H1 (cell line): ENCODE data around the gene ADCY6. TPM values are rescaled to one million over a fixed set of nuclear protein-coding genes. Genes with fewer than 3 reads are reported as not detected.

ENCODE experiments used
- CTCF ChIA-PET: fragments of 300-600 bp; sonication (Branson Sonifier 250); formaldehyde crosslinking; loops from one replicate; lab custom pipeline; 2021; ENCODE audit not compliant: partially characterized antibody; lab: Charles Lee
- POLR2A ChIA-PET: fragments of 300-600 bp; sonication (Branson Sonifier 250); formaldehyde crosslinking; loops from one replicate; lab custom pipeline; 2021; ENCODE audit warnings: inconsistent platforms; ENCODE audit not compliant: partially characterized antibody; lab: Charles Lee
- DNase-seq, 2 experiments: peaks; one replicate each; pipeline versions ENCODE4 v3.0.0 to v3.0.0-alpha.2; 2010 to 2022; ENCODE audit warnings: low spot score in 2 of 2, low read depth in 1 of 2, mixed read lengths in 1 of 2
- FAIRE-seq: peaks from 2 replicates; lab custom pipeline; 2011; peaks lifted over from hg19 to GRCh38; lab: Jason Lieb, UNC
- H2AFZ ChIP-seq: 2 replicates; pipeline ENCODE4 v1.8.1; 2012; ENCODE audit warnings: low read length, inconsistent platforms
- H2AK5ac ChIP-seq: 2 replicates; pipeline ENCODE4 v1.6.1; 2013; ENCODE audit warnings: low read depth, low read length
- H2BK120ac ChIP-seq: replicated peaks from 2 replicates; pipeline ENCODE3; 2013; ENCODE audit warnings: low read depth, low read length, inconsistent platforms
- H2BK12ac ChIP-seq: 2 replicates; pipeline ENCODE4 v1.6.1; 2013; ENCODE audit warnings: low read depth, low read length
- H2BK15ac ChIP-seq: 2 replicates; pipeline ENCODE4 v1.6.1; 2013; ENCODE audit warnings: low read length
- H2BK20ac ChIP-seq: 2 replicates; pipeline ENCODE4 v1.6.1; 2013; ENCODE audit warnings: low read length
- H2BK5ac ChIP-seq: 2 replicates; pipeline ENCODE4 v1.6.1; 2013; ENCODE audit warnings: low read depth, low read length
- H3K14ac ChIP-seq: 2 replicates; pipeline ENCODE4 v1.6.1; 2013; ENCODE audit warnings: inconsistent platforms; ENCODE audit not compliant: insufficient read length
- H3K18ac ChIP-seq: 2 replicates; pipeline ENCODE4 v1.6.1; 2013; ENCODE audit warnings: low read length; ENCODE audit errors: extremely low read depth
- H3K23ac ChIP-seq: 2 replicates; pipeline ENCODE4 v1.6.1; 2013; ENCODE audit warnings: inconsistent platforms; ENCODE audit not compliant: insufficient read length
- H3K23me2 ChIP-seq: 2 replicates; pipeline ENCODE4 v1.6.1; 2013; ENCODE audit warnings: low read depth, low read length
- H3K27ac ChIP-seq: 2 replicates; pipeline ENCODE4 v1.6.1; 2011; ENCODE audit warnings: low read depth, low read length, inconsistent platforms
- H3K27me3 ChIP-seq, 4 experiments: replicated peaks in 1 of 4; 1 replicate in 1 of 4; 2 replicates in 3 of 4; pipeline versions ENCODE4 v1.6.1 to v1.8.1; 2011 to 2013; ENCODE audit warnings: low read length in 3 of 4, mild to moderate bottlenecking in 3 of 4, inconsistent platforms in 2 of 4, mixed read lengths in 2 of 4, moderate library complexity in 1 of 4; ENCODE audit not compliant: control insufficient read depth in 3 of 4, insufficient read depth in 3 of 4; ENCODE audit errors: extremely low read depth in 1 of 4
- H3K36me3 ChIP-seq, 4 experiments: 2 replicates each; pipeline versions ENCODE4 v1.6.1 to v1.8.1; 2011 to 2013; ENCODE audit warnings: mild to moderate bottlenecking in 4 of 4, low read length in 3 of 4, moderate library complexity in 2 of 4, control low read depth in 1 of 4, inconsistent platforms in 1 of 4; ENCODE audit not compliant: insufficient read depth in 4 of 4, control insufficient read depth in 2 of 4
- H3K4ac ChIP-seq: replicated peaks from 2 replicates; pipeline ENCODE3; 2013; ENCODE audit warnings: low read length, low read depth, mixed read lengths, inconsistent platforms; ENCODE audit not compliant: insufficient read length
- H3K4me1 ChIP-seq, 4 experiments: replicated peaks in 1 of 4; 1 replicate in 1 of 4; 2 replicates in 3 of 4; pipeline versions ENCODE4 v1.6.1 to v1.8.1; 2011 to 2013; ENCODE audit warnings: low read length in 3 of 4, inconsistent platforms in 2 of 4, mixed read lengths in 1 of 4; ENCODE audit not compliant: insufficient read depth in 4 of 4, control insufficient read depth in 3 of 4
- H3K4me2 ChIP-seq, 2 experiments: 2 replicates each; pipeline versions ENCODE4 v1.6.1 to v1.8.1; 2011 to 2013; ENCODE audit warnings: low read depth in 2 of 2, low read length in 2 of 2, control low read depth in 1 of 2, inconsistent platforms in 1 of 2, mild to moderate bottlenecking in 1 of 2; ENCODE audit not compliant: insufficient read depth in 1 of 2
- H3K4me3 ChIP-seq, 4 experiments: fragments of 200-600, 300-600 bp in 1 of 4; sonication (generic), shearing (Covaris generic), sonication (Bioruptor Twin) in 1 of 4; 2 replicates each; pipeline versions ENCODE4 v1.5.1 to v1.8.1; 2011 to 2016; ENCODE audit warnings: low read length in 4 of 4, low read depth in 3 of 4, control low read depth in 2 of 4, inconsistent platforms in 2 of 4, mild to moderate bottlenecking in 2 of 4, mixed read lengths in 1 of 4, moderate library complexity in 1 of 4; ENCODE audit not compliant: insufficient read depth in 2 of 4; ENCODE audit errors: extremely low read depth in 1 of 4
- H3K56ac ChIP-seq: replicated peaks from 2 replicates; pipeline ENCODE3; 2013; ENCODE audit warnings: low read depth, mild to moderate bottlenecking, mixed read lengths, low read length, inconsistent platforms; ENCODE audit not compliant: insufficient read length
- H3K79me1 ChIP-seq: 2 replicates; pipeline ENCODE4 v1.6.1; 2013; ENCODE audit warnings: low read depth, low read length, control low read depth
- H3K79me2 ChIP-seq, 2 experiments: 2 replicates each; pipeline versions ENCODE4 v1.6.1 to v1.8.1; 2012 to 2013; ENCODE audit warnings: low read length in 2 of 2, mild to moderate bottlenecking in 2 of 2, inconsistent platforms in 1 of 2; ENCODE audit not compliant: insufficient read depth in 2 of 2, control insufficient read depth in 1 of 2
- H3K9ac ChIP-seq, 4 experiments: replicated peaks in 1 of 4; 1 replicate in 1 of 4; 2 replicates in 3 of 4; pipeline versions ENCODE4 v1.6.1 to v1.8.1; 2011 to 2013; ENCODE audit warnings: low read depth in 3 of 4, low read length in 3 of 4, control low read depth in 2 of 4, mild to moderate bottlenecking in 2 of 4, moderate library complexity in 2 of 4, inconsistent platforms in 1 of 4; ENCODE audit errors: extremely low read depth in 1 of 4
- H3K9me3 ChIP-seq, 2 experiments: 2 replicates each; pipeline versions ENCODE4 v1.6.1 to v1.8.1; 2012 to 2013; ENCODE audit warnings: mild to moderate bottlenecking in 2 of 2, moderate library complexity in 2 of 2, control low read depth in 1 of 2, inconsistent platforms in 1 of 2, low read depth in 1 of 2, low read length in 1 of 2, mixed read lengths in 1 of 2; ENCODE audit not compliant: insufficient read depth in 2 of 2
- H4K20me1 ChIP-seq, 2 experiments: replicated peaks in 1 of 2; 2 replicates each; pipeline versions ENCODE3 to v1.8.1; 2011 to 2013; ENCODE audit warnings: inconsistent platforms in 2 of 2, low read length in 2 of 2, mild to moderate bottlenecking in 1 of 2; ENCODE audit not compliant: insufficient read depth in 2 of 2, control insufficient read depth in 1 of 2
- H4K5ac ChIP-seq: 2 replicates; pipeline ENCODE4 v1.6.1; 2013; ENCODE audit warnings: low read length, low read depth, mixed read lengths, inconsistent platforms; ENCODE audit not compliant: insufficient read length
- H4K8ac ChIP-seq: 2 replicates; pipeline ENCODE4 v1.8.0; 2013; ENCODE audit warnings: mild to moderate bottlenecking, moderate library complexity, low read length, inconsistent platforms; ENCODE audit not compliant: insufficient read depth; ENCODE audit errors: extremely low read depth
- H4K91ac ChIP-seq: replicated peaks from 2 replicates; pipeline ENCODE3; 2013; ENCODE audit warnings: low read length, mixed read lengths, inconsistent platforms; ENCODE audit not compliant: insufficient read length
- ASH2L ChIP-seq: fragments of 200-600, 300-600 bp; sonication (generic); IDR thresholded peaks from one replicate; pipeline ENCODE4 v1.7.1; 2017; ENCODE audit warnings: low read length
- BRCA1 ChIP-seq: IDR thresholded peaks from 2 replicates; pipeline ENCODE4 v1.6.1; 2012; ENCODE audit warnings: low read depth, low read length, improper control_type of control experiment
- CBX8 ChIP-seq: fragments of 300-800, 300-1000 bp; sonication (generic); IDR thresholded peaks from 2 replicates; pipeline ENCODE4 v1.7.1; 2016; ENCODE audit warnings: low read depth, low read length, borderline replicate concordance
- SRF ChIP-seq: IDR thresholded peaks from 2 replicates; pipeline ENCODE4 v1.6.1; 2011; ENCODE audit warnings: mild to moderate bottlenecking, low read depth, low read length, moderate library complexity
- WGBS, 2 experiments: shearing (Covaris generic) in 1 of 2; methylation state at CpG; one replicate each; pipeline versions ENCODE4 v1.1.6 to v1.1.7; 2013 to 2015; ENCODE audit warnings: low lambda C conversion rate in 2 of 2, mixed read lengths in 2 of 2, inconsistent platforms in 1 of 2, low coverage in 1 of 2, missing lambda C conversion rate in 1 of 2; ENCODE audit not compliant: insufficient replicate concordance in 2 of 2, insufficient coverage in 1 of 2, insufficient read length in 1 of 2; ENCODE audit errors: extremely low coverage in 1 of 2, missing lambda C conversion rate in 1 of 2; 5-methylcytosine and 5-hydroxymethylcytosine counted together
- long read RNA-seq, 2 experiments: library from RNA in 1 of 2; library from capped mRNA in 1 of 2; stranded (forward); transcript quantifications; one replicate each; pipeline ENCODE4 v2.0.0, GENCODE V29; 2021; ENCODE audit warnings: inconsistent platforms in 1 of 2
- polyA minus RNA-seq, 3 experiments: library from RNA; depleted of rRNA, polyadenylated mRNA; stranded (reverse); fragments of >200 nt; gene quantifications; 1 replicate in 2 of 3; 2 replicates in 1 of 3; pipeline ENCODE4 v1.2.3, GENCODE V29; 2011
- polyA plus RNA-seq, 7 experiments: library from polyadenylated mRNA; depleted of rRNA in 3 of 7; stranded (reverse) in 5 of 7; unstranded in 2 of 7; fragments of >200 nt in 5 of 7; fragments of 200-250 nt in 2 of 7; gene quantifications; 1 replicate in 5 of 7; 2 replicates in 1 of 7; 4 replicates in 1 of 7; pipeline versions ENCODE4 v1.2.1 to v1.2.3, GENCODE V29; 2011 to 2013; ENCODE audit warnings: missing spikeins in 2 of 7, mixed read lengths in 2 of 7
- total RNA-seq: library from RNA; stranded (reverse); fragmentation: NEBNext Ultra II Directional; extraction: Animal tissue kit (Norgen Biotek cat#: 25700); gene quantifications from 2 replicates; pipeline ENCODE4 v1.2.1, GENCODE V29; 2021
- TF ChIP-seq, protein P1 (sequence below): IDR thresholded peaks from 2 replicates; pipeline ENCODE4 v1.6.1; 2012; ENCODE audit warnings: low read length, inconsistent platforms

The ADCY6 gene
- total RNA-seq (11.7 and 15.6 TPM in 2 replicates), polyA plus RNA-seq (2011; rRNA removed) (17.5 and 19.7 TPM in 2 replicates), polyA minus RNA-seq (2011; rRNA and poly(A)+ RNA removed) (26.3 and 30.4 TPM in 2 replicates)
- 18.4 TPM for polyA plus RNA-seq (2011; cell fraction: cytosol; rRNA removed)
- polyA plus RNA-seq (2011; cell fraction: nucleus; rRNA removed): 67.7 TPM
- 22.5 to 29.5 TPM (median 23.8 TPM) in 4 replicates for polyA plus RNA-seq (2012, experiment 1 of 2)
- polyA plus RNA-seq (2012, experiment 2 of 2): 11.3 TPM
- polyA plus RNA-seq (2013, experiment 1 of 2): 7.3 TPM
- polyA plus RNA-seq (2013, experiment 2 of 2): 6.8 TPM
- polyA minus RNA-seq (2011; cell fraction: cytosol; rRNA and poly(A)+ RNA removed): 20.8 TPM
- polyA minus RNA-seq (2011; cell fraction: nucleus; rRNA and poly(A)+ RNA removed): 24.3 TPM
- long read RNA-seq, experiment 1, partial matches to known transcripts: 3 of 7 reads
- long read RNA-seq, experiment 1, other reads (novel, unspliced or antisense): 4 of 7 reads
- long read RNA-seq, experiment 2: 0 reads

DNA sequence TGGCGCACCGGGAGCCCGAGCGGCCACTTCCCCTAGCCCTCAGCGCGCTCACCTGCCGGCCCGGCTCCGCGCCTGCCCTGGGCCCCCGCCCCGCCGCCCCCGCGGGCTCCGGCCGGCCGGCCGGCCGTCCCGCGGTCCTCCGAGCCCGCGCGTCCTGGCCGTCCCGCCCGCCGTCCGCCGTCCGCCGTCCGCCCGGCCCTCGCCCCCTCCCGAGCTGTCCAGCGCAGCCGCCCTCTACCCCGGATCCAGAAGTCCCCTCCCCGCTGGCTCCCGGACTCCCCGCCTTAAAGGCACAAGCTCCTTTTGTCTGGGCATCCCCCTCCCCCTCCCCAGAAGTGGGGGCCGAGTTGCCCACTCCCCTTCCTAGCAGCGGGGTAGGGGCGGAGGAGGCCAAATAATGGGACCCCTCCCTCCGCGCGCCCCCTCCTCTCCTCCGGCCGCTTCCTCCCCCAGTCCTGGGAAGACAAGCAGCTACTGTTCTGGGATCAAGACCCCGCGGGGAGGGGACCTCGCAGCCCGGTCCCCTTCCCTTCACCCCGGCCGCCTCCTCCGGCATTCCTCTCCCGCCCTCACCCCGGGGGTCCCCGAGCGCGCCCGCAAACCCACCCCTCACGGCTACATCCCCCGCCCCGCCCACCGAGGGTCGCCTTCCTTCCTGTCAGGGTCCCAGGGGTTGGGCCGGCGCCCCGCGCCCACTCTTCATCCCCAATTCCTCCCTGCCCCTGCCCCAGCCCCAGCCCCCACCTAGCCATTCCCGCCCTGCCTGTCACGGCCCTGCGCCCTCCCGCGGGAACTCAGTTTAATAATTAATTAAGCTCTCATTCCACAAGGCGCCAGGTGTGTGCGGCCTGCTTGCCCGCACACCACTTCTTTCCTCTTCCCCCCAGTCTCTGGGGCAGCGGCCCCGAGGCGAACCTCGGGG is at the start of gene ADCY6:
Gene ADCY6, minus strand, starts transcription at position 236 of the 922 bp plus-strand sequence. CDS start 5,655 bp downstream, outside the sequence.
- Histone ChIP-seq H4K5ac (peak within 1 kb of the TSS; percentile 65), H3K36me3 (no peaks in the 10 kb centered on the region)
- TF ChIP-seq, protein P1, sequence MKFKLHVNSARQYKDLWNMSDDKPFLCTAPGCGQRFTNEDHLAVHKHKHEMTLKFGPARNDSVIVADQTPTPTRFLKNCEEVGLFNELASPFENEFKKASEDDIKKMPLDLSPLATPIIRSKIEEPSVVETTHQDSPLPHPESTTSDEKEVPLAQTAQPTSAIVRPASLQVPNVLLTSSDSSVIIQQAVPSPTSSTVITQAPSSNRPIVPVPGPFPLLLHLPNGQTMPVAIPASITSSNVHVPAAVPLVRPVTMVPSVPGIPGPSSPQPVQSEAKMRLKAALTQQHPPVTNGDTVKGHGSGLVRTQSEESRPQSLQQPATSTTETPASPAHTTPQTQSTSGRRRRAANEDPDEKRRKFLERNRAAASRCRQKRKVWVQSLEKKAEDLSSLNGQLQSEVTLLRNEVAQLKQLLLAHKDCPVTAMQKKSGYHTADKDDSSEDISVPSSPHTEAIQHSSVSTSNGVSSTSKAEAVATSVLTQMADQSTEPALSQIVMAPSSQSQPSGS: no peak
- TF ChIP-seq SRF: no peak
- peak; percentile 90 for TF ChIP-seq ASH2L
- no peak for TF ChIP-seq BRCA1
- no peak for TF ChIP-seq CBX8

More for the DNA sequence above, at the start of gene ADCY6:
- Histone ChIP-seq H3K56ac (peak within 1 kb of the TSS; percentile 77), H2AK5ac (no peak within 1 kb of the TSS), H2BK120ac (peak within 1 kb of the TSS; percentile 83), H2AFZ (peak within 1 kb of the TSS; percentile 66), H3K4me1 (peaks cover 6 to 13% (median 8%) of the 10 kb centered on the region in 4 experiments), H3K79me2 (peaks cover 0 to 21% of the 10 kb centered on the region in 2 experiments; a peak in 2 of 4 replicates), H3K4ac (peak within 1 kb of the TSS; percentile 53), H3K27me3 (peaks cover 0 to 2% (median 0%) of the 10 kb centered on the region in 4 experiments; a peak in 1 of 7 replicates), H3K4me2 (peak within 1 kb of the TSS; percentile 88 to 89), H3K27ac (no peak within 1 kb of the TSS), H3K9me3 (no peaks in the 10 kb centered on the region), H2BK15ac (peak within 1 kb of the TSS; percentile 31; the same call in 1 of the 2 replicates), H3K14ac (no peak within 1 kb of the TSS), H2BK12ac (peak within 1 kb of the TSS; percentile 4; the same call in 1 of the 2 replicates), H3K79me1 (peaks cover 4% of the 10 kb centered on the region), H2BK20ac (0 out of 2 replicates have a peak within 1 kb of the TSS, but pooled peaks have one; percentile 93), H3K18ac (peak within 1 kb of the TSS; percentile 71), H4K8ac (peak within 1 kb of the TSS; percentile 63), H3K23me2 (peaks cover 13% of the 10 kb centered on the region; the same call in 1 of the 2 replicates), H3K23ac (no peak within 1 kb of the TSS), H3K9ac (peak within 1 kb of the TSS in 3 of 4 experiments; percentile 4 to 69 (median 51); a peak in 4 of 7 replicates), H3K4me3 (peak within 1 kb of the TSS; percentile 72 to 95 (median 78)), H4K20me1 (peaks cover 0 to 2% of the 10 kb centered on the region in 2 experiments), H2BK5ac (peak within 1 kb of the TSS; percentile 78; the same call in 1 of the 2 replicates), H4K91ac (peak within 1 kb of the TSS; percentile 91)
- FAIRE-seq: no peak
- DNase-seq: peak in 1 of 2 experiments; percentile 86
- ChIA-PET CTCF (interaction anchor here (0.5 to 11.1 kb wide), 9 partner anchors 9 to 67 kb away, joined by 3 to 205 read pairs (median 4); a partner anchor contains a TSS), POLR2A (interaction anchor here (0.6 to 2.7 kb wide), 18 partner anchors 9 to 168 kb away, joined by 3 to 17 read pairs (median 4); partner anchors contain the start of genes ARF3, FKBP11, KANSL2 and RND1)
- WGBS, 2 experiments: 0% methylated on average over 3 of the region's 86 CpGs; no CpG with 5 or more reads in 1 of the 2 experiments
